Fibroblast of upper back skin (primary cell): ENCODE results near the gene AASDH.
"Not testable (repeated sequence)": the region's sequence is repeated elsewhere in the genome, so short reads cannot be mapped to it uniquely, and the experiment has no call there.

Experiments used
- DNase-seq: peaks from one replicate; pipeline ENCODE4 v3.0.0-alpha.2; 2013

The AASDH gene

GRCh38 chr4:56388306-56388705 lies 1.0 kb upstream of the AASDH start:
- no peak for DNase-seq

GRCh38 chr4:56386091-56386490 lies 1.2 kb downstream of the AASDH start:
- DNase-seq = no peak

DNA sequence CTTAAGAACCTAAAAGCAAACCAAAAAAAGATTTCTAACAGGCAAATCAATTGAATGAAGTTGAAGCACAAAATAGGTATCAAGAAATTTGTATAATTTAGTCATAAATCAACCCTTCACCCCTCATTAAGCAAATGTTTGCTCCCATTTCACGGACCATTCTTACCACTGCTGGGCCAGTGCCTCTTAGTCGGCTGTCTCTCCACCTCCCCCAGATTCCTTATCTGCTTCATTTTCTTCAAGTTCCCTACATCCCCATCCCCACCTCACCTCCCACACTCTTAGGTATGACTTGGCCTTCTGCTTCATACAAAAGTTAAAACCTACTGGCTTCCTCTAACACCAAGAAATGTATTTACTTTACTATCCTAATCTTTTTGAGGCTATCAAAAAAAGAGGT lies 11.8 kb downstream of the AASDH start:
- DNase-seq = no peak

- no peak for DNase-seq
These were observed 12.3 kb downstream of the AASDH start for GRCh38 chr4:56374956-56375355.

DNA sequence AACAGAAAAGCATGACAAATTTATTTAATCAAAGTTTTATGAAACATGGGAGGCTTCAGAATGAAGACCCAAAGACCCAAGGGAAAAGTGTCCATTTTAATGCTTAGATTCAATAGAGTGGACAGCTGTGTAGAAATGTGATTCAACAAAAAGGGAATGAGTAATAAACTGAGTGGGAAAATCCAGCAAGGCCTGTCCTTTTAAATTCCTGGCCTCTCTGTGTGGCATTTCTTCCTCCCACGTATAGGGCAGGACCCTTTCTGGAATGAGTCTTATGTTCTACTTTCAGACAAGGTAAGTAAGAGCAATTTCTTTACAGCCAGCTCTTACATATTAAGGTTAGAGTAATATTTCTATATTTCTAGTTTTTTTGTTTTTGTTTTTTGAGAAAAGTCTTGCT lies 14.5 kb downstream of the AASDH start:
- DNase-seq = peak; percentile 3

DNA sequence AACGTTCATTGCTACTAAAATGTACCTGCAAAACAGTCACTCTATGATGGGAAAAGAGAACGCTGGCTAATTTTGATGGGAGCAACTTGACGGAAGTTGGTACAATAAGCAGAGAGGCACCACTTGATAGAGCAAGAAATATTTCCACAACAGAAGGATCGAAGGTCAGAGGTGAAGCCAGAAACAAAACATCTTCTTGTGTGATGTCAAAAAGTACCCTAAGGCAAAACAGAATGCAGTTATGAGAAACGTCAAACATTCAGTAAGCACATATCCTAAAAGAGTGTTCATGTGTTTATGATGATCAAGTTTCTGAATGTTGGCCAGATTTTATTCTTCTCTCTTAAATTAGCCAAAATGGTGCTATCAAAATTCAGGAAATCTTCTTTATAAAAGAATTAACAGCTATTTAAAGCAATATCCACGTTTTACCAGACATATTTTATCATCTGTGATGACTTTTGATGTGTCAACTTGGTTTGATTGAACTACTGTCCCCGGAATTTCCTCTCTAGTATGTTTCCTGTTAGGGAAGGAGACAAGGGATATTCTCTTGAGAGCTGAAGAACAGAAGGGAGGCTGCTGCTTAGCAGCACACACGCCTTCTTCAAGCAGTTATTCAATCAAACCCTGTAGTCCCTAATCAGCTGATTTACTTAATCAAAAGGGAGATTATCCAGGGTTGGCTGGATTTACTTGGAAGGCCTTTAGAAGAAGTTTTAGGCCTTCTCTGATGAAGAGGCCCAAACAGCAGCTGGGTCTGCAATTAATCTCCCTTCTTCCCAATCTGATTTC lies 15.7 kb downstream of the AASDH start:
- no peak for DNase-seq

GRCh38 chr4:56370377-56370776 lies 16.9 kb downstream of the AASDH start:
- no peak for DNase-seq

DNA sequence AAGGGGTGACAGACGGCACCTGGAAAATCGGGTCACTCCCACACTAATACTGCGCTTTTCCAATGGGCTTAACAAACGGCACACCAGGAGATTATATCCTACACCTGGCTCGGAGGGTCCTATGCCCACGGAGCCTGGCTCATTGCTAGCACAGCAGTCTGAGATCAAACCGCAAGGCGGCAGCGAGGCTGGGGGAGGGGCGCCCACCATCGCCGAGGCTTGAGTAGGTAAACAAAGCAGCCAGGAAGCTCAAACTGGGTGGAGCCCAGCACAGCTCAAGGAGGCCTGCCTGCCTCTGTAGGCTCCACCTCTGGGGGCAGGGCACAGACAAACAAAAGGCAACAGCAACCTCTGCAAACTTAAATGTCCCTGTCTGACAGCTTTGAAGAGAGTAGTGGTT lies 24.3 kb downstream of the AASDH start:
- not testable (repeated sequence) for DNase-seq

GRCh38 chr4:56360071-56360470 lies 27.2 kb downstream of the AASDH start:
- DNase-seq = peak; percentile 45

DNA sequence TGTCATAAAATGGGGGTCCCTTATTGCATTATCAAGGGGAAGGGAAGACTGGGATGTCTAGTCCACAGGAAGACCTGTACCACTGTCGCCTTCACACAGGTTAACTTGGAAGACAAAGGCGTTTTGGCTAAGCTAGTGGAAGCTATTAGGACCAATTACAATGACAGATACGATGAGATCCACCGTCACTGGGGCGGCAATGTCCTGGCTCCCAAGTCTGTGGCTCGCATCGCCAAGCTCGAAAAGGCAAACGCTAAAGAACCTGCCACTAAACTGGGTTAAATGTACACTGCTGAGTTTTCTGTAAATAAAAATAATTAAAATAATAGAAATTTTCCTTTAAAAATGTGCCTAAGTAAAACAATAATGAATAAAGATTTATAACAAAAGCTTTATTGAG lies 30.6 kb downstream of the AASDH start:
- DNase-seq = no peak

DNA sequence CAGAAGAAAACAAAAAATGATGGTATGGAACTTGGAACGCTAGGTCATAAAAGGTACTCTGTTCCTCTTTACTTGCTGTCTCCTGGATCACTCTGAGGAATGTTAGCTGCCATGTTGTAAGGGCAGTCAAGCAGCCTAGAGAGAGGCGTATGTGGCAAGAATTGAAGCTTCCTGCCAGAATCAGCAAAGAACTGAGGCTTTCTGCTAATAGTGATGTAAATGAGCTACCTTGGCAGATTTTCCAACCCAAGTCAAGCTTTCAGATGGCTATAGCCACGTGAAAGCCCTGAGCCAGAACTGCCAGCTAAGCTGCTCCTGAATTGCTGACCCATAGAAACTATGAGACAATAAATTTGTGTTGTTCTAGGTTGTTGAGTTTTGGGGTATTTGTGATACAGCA lies 38.7 kb downstream of the AASDH start:
- no peak for DNase-seq

GRCh38 chr4:56345458-56345857 lies 41.8 kb downstream of the AASDH start:
- no peak for DNase-seq

GRCh38 chr4:56342746-56343145 lies 44.5 kb downstream of the AASDH start:
- DNase-seq = peak; percentile 18

DNA sequence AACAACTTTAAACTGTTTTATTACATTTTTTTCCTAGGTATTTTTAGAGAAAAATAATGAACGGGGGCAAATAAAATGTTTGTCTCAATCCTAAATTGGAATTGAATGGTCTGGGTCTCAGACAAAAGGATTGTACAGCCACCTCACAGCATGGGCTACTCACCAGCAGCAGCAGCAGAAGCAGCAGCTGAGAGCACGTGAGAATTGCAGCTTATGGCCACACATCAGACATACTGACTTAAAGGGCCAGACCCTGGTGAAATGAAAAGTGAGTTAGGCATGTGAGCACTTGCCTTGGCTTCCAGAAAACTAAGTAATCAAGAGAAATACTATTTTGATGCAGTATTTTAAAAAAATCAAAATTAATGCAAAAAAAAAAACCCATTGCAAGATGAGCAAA lies 56.6 kb downstream of the AASDH start:
- no peak for DNase-seq

GRCh38 chr4:56326363-56326762 lies 60.9 kb downstream of the AASDH start:
- DNase-seq = no peak

GRCh38 chr4:56324011-56324610 lies 63.2 kb downstream of the AASDH start:
- no peak for DNase-seq

GRCh38 chr4:56323327-56323726 lies 64.0 kb downstream of the AASDH start:
- DNase-seq = no peak

DNA sequence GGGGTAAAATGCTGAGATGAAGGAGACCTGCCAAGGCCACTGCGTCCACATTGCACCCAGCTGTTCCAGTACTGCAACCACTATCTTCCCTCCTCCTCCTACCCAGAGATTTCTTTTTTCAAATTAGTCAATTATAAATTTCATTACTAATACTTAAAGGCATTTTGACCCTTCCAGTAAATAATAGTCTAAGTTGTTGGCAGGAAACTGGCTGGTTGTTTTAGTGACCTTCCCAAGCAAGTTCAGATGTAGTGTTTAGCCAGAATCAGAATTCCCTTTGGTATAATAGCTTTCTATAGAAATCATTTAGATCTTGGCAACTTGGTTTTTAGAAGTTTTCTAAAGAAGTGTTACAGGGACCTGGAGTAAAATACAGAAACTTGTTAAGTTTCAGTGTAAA lies 66.0 kb downstream of the AASDH start:
- no peak for DNase-seq

- peak; percentile 38 for DNase-seq
These were observed 67.0 kb downstream of the AASDH start for GRCh38 chr4:56320293-56320692.

- no peak for DNase-seq
These were observed 68.7 kb downstream of the AASDH start for GRCh38 chr4:56318555-56318954.

- no peak for DNase-seq
These were observed 69.5 kb downstream of the AASDH start for GRCh38 chr4:56317749-56318148.

DNA sequence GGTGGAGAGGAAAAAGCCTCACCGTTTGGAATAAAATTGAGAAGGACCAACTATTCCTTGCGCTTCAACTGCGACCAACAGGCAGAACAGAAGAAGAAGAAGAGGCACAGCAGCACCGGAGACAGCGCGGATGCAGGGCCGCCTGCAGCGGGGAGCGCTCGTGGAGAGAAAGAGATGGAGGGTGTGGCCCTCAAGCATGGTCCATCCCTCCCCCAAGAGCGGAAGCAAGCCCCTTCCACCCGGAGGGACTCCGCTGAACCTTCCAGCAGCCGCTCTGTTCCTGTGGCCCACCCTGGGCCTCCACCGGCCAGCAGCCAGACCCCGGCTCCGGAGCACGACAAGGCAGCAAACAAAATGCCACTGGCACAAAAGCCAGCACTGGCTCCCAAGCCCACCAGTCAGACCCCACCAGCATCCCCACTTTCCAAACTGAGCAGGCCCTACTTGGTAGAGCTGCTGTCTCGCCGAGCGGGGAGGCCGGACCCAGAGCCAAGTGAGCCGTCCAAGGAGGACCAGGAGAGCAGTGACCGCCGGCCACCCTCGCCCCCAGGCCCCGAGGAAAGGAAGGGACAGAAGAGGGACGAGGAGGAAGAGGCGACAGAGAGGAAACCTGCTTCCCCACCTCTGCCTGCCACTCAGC lies 71.2 kb downstream of the AASDH start:
- no peak for DNase-seq

GRCh38 chr4:56315543-56315942 lies 71.7 kb downstream of the AASDH start:
- no peak for DNase-seq

DNA sequence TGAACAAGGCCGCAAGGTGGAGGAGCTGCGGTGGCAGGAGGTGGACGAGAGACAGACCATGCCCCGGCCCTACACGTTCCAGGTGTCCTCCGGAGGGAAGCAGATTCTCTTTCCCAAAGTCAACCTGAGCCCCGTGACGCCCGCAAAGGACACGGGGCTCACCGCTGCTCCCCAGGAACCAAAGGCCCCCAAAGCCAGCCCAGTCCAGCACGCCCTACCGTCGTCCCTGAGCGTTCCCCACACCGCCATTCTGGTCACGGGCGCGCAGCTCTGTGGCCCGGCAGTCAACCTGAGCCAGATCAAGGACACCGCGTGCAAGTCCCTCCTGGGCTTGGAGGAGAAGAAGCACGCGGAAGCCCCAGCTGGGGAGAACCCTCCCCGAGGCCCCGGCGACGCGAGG lies 72.2 kb downstream of the AASDH start:
- no peak for DNase-seq
